H7 (cell line): ENCODE data around the gene P2RY11. TPM values are rescaled to one million over a fixed set of nuclear protein-coding genes. Genes with fewer than 3 reads are reported as not detected.

ENCODE experiments used
- DNase-seq: peaks from one replicate; pipeline ENCODE4 v3.0.0; 2012
- H3K27me3 ChIP-seq: 2 replicates; pipeline ENCODE4 v1.6.0; 2011; ENCODE audit warnings: mild to moderate bottlenecking, low read length; ENCODE audit not compliant: control insufficient read depth, insufficient read depth
- H3K36me3 ChIP-seq: replicated peaks from 2 replicates; pipeline ENCODE4 v1.5.1; 2011; ENCODE audit warnings: low read length; ENCODE audit not compliant: control insufficient read depth, insufficient read depth
- H3K4me3 ChIP-seq: 2 replicates; pipeline ENCODE4 v1.5.1; 2011; ENCODE audit warnings: low read depth, mild to moderate bottlenecking, control low read depth, low read length, moderate library complexity; ENCODE audit not compliant: insufficient read depth
- total RNA-seq: library from RNA; depleted of rRNA; stranded (reverse); fragments of >200 nt; shearing (Covaris generic); gene quantifications from 2 replicates; pipeline ENCODE4 v1.2.3, GENCODE V29; 2014; rRNA removed

P2RY11 gene
- total RNA-seq, 1 experiment from 2014 or later = 0.87 TPM

GRCh38 chr19:10155839-10156238, 44.3 kb downstream of the P2RY11 start:
- DNase-seq = peak; percentile 37
- Histone ChIP-seq H3K36me3 (peaks cover 73% of the 10 kb centered on the region), H3K27me3 (no peaks in the 10 kb centered on the region), H3K4me3 (no peak overlapping the region)

- Histone ChIP-seq H3K4me3 (no peak overlapping the region), H3K36me3 (peaks cover 62% of the 10 kb centered on the region), H3K27me3 (no peaks in the 10 kb centered on the region)
- DNase-seq = peak; percentile 34
Measured at GRCh38 chr19:10158071-10158470, 46.6 kb downstream of the P2RY11 start.

- DNase-seq = peak; percentile 27
- H3K36me3 ChIP-seq = peaks cover 66% of the 10 kb centered on the region
- no peaks in the 10 kb centered on the region for H3K27me3 ChIP-seq
- H3K4me3 ChIP-seq = no peak overlapping the region
Measured at GRCh38 chr19:10158485-10158884, 47.0 kb downstream of the P2RY11 start.

GRCh38 chr19:10159610-10160009, 48.1 kb downstream of the P2RY11 start:
- Histone ChIP-seq H3K27me3 (no peaks in the 10 kb centered on the region), H3K4me3 (no peak overlapping the region), H3K36me3 (peaks cover 58% of the 10 kb centered on the region)
- DNase-seq = peak; percentile 17

- peaks cover 42% of the 10 kb centered on the region for H3K36me3 ChIP-seq
- no peaks in the 10 kb centered on the region for H3K27me3 ChIP-seq
- DNase-seq = no peak
- no peak overlapping the region for H3K4me3 ChIP-seq
Measured at GRCh38 chr19:10163536-10163935, 52.0 kb downstream of the P2RY11 start.

Other genes with a start within 250 kb of the P2RY11 start
- 40.0 and 63.4 TPM in 2 replicates for gene OLFM2, start 175.2 kb upstream of the P2RY11 start, total RNA-seq
- 0.62 and 1.4 TPM in 2 replicates for gene COL5A3, start 101.2 kb upstream of the P2RY11 start, total RNA-seq
- not detected in 2 replicates for gene RDH8, start 98.2 kb upstream of the P2RY11 start, total RNA-seq
- gene SHFL, start 25.4 kb upstream of the P2RY11 start, total RNA-seq = 14.4 and 20.4 TPM in 2 replicates
- 0.15 TPM in 1 of 2 replicates, not detected in the other for gene ANGPTL6, start 9.0 kb upstream of the P2RY11 start, total RNA-seq
- 52.9 and 54.4 TPM in 2 replicates for gene PPAN, start 5.3 kb upstream of the P2RY11 start, total RNA-seq
- 354 and 376 TPM in 2 replicates for gene EIF3G, start 8.2 kb downstream of the P2RY11 start, total RNA-seq
- gene DNMT1, start 83.3 kb downstream of the P2RY11 start, total RNA-seq = 128 and 129 TPM in 2 replicates
- gene S1PR2, start 119.6 kb downstream of the P2RY11 start, total RNA-seq = 7.4 and 8.9 TPM in 2 replicates
- gene MRPL4, start 140.5 kb downstream of the P2RY11 start, total RNA-seq = 148 and 174 TPM in 2 replicates
- gene ICAM1, start 159.4 kb downstream of the P2RY11 start, total RNA-seq = 2.8 and 6.1 TPM in 2 replicates
- 1.7 and 2.4 TPM in 2 replicates for gene ICAM4, start 175.3 kb downstream of the P2RY11 start, total RNA-seq
- gene ICAM5, start 178.3 kb downstream of the P2RY11 start, total RNA-seq = 0.83 and 3.7 TPM in 2 replicates
- gene ZGLP1, start 198.1 kb downstream of the P2RY11 start, total RNA-seq = 0.17 and 0.85 TPM in 2 replicates
- gene FDX2, start 204.3 kb downstream of the P2RY11 start, total RNA-seq = 22.3 and 40.8 TPM in 2 replicates
- gene RAVER1, start 221.8 kb downstream of the P2RY11 start, total RNA-seq = 32.2 and 36.1 TPM in 2 replicates
- 15.2 and 16.1 TPM in 2 replicates for gene ICAM3, start 227.9 kb downstream of the P2RY11 start, total RNA-seq